Vagina (tissue), 2 donors: ENCODE data around the gene NIPAL3.

Source experiments
- POLR2A ChIP-seq, 2 donors: fragments of 450-650 bp; IDR thresholded peaks; one replicate each; pipeline ENCODE4 v1.6.1; 2017; ENCODE audit warnings: antibody characterized with exemption in 2 of 2, mild to moderate bottlenecking in 2 of 2, moderate library complexity in 2 of 2
- TF ChIP-seq, protein P1 (sequence below), 3 experiments: fragments of 450-650 bp in 2 of 3; fragments of 200-600 bp in 1 of 3; sonication (generic) in 1 of 3; IDR thresholded peaks; one replicate each; pipeline ENCODE4 v1.5.1; 2017 to 2019; ENCODE audit warnings: antibody characterized with exemption in 3 of 3, mild to moderate bottlenecking in 2 of 3, moderate library complexity in 2 of 3

DNA sequence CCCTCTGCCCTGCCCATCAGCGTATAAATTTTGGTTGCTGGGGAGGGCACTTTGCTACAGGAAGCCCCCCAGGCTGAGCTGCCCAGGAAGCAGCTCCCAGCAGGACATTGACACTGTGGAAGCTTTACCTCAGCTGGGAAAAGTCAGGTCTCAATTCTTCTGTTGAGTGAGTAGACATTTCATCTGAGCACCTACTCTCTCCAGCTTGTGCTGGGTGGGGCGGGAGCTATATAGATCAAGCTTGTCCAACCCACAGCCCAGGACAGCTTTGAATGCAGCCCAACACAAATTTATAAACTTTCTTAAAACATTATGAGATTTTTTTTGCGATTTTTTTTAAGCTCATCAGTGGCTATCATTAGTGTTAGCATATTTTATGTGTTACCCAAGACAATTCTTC, 9.4 kb downstream of the NIPAL3 start:
- TF ChIP-seq POLR2A (IDR thresholded peaks at IDR 0.05), result no peak
- TF ChIP-seq, protein P1, sequence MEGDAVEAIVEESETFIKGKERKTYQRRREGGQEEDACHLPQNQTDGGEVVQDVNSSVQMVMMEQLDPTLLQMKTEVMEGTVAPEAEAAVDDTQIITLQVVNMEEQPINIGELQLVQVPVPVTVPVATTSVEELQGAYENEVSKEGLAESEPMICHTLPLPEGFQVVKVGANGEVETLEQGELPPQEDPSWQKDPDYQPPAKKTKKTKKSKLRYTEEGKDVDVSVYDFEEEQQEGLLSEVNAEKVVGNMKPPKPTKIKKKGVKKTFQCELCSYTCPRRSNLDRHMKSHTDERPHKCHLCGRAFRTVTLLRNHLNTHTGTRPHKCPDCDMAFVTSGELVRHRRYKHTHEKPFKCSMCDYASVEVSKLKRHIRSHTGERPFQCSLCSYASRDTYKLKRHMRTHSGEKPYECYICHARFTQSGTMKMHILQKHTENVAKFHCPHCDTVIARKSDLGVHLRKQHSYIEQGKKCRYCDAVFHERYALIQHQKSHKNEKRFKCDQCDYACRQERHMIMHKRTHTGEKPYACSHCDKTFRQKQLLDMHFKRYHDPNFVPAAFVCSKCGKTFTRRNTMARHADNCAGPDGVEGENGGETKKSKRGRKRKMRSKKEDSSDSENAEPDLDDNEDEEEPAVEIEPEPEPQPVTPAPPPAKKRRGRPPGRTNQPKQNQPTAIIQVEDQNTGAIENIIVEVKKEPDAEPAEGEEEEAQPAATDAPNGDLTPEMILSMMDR (IDR thresholded peaks at IDR 0.05), result no peak
